ENCODE data around the gene ARHGAP22.

The ARHGAP22 gene

GRCh38 chr10:48519481-48520183, 85.2 kb downstream of the ARHGAP22 start:
- DNase-seq (ENCODE audit: insufficient read length, low spot score) (no peak), FAIRE-seq (no peak)
- no peak for TF ChIP-seq SPI1 (IDR thresholded peaks at IDR 0.05; ENCODE audit: low read depth, low read length)
- no peak for TF ChIP-seq POU2F2 (IDR thresholded peaks at IDR 0.05; ENCODE audit: low read depth, low read length)
- TF ChIP-seq PAX5 (IDR thresholded peaks at IDR 0.05; ENCODE audit: insufficient read depth, low read length, severe bottlenecking): no peak
- no peak for TF ChIP-seq POLR2AphosphoS5 (IDR thresholded peaks at IDR 0.05; ENCODE audit: low read depth, low read length)
- TF ChIP-seq TAF1 (IDR thresholded peaks at IDR 0.05; ENCODE audit: low read depth, low read length): no peak
- TF ChIP-seq POLR2A (IDR thresholded peaks at IDR 0.05; ENCODE audit: low read depth, low read length): no peak

GRCh38 chr10:48518986-48519385, 85.9 kb downstream of the ARHGAP22 start:
- DNase-seq (ENCODE audit: insufficient read length, low spot score) (no peak), FAIRE-seq (no peak)
- no peak for TF ChIP-seq POU2F2 (IDR thresholded peaks at IDR 0.05; ENCODE audit: low read depth, low read length)
- no peak for TF ChIP-seq POLR2A (IDR thresholded peaks at IDR 0.05; ENCODE audit: low read depth, low read length)
- no peak for TF ChIP-seq TAF1 (IDR thresholded peaks at IDR 0.05; ENCODE audit: low read depth, low read length)
- no peak for TF ChIP-seq PAX5 (IDR thresholded peaks at IDR 0.05; ENCODE audit: insufficient read depth, low read length, severe bottlenecking)
- no peak for TF ChIP-seq POLR2AphosphoS5 (IDR thresholded peaks at IDR 0.05; ENCODE audit: low read depth, low read length)
- no peak for TF ChIP-seq SPI1 (IDR thresholded peaks at IDR 0.05; ENCODE audit: low read depth, low read length)

DNA sequence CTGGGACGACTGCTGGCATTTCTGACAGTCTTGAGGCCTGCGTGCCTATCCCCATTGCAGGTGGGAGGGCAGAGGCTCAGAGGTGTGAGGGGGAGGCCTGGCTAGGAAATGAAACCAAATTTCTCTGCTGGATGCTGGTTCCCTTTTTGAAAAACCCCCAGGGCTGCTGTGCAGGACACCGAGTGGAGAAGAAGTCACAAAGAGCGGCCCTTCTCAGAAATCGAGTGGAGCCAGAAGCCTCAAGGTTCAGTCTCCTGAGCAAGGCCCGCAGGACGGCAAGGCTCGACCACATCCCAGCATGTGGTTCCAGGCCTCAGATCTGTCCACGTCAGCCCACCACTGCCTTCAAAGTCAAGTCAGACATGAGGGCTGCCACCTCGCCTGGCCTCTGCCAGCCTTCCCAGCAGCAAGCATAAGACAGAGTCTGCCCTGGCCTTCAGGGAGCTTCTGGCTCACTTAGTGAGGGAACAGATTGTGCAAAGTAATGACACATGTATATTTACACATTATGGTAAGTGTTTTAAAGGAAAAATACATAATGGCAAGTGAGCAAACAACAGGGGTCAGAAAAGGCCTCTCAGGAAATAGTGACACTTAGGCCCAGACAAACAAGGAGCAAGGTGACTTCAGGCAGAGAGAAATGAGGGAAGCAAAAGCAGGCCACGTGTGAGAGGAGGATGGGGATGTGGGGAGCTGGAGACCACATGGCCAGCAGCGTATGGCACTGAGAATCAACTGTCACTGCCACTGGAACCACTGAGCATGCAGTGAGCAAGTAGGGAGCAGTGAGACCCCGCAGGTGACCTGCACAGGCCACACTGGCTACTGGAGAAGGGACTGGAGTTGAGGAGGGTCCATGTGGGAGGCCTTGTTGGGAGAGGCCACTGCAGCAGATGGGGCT, 86.7 kb downstream of the ARHGAP22 start:
- no peak for DNase-seq (ENCODE audit: insufficient read length, low spot score)
- TF ChIP-seq POLR2AphosphoS5 (IDR thresholded peaks at IDR 0.05; ENCODE audit: low read depth, low read length) (no peak), PAX5 (IDR thresholded peaks at IDR 0.05; ENCODE audit: insufficient read depth, low read length, severe bottlenecking) (no peak), SPI1 (IDR thresholded peaks at IDR 0.05; ENCODE audit: low read depth, low read length) (peak; percentile 42; the same call in 1 of the 2 replicates), POU2F2 (IDR thresholded peaks at IDR 0.05; ENCODE audit: low read depth, low read length) (no peak)
- peak; percentile 45 for FAIRE-seq

DNA sequence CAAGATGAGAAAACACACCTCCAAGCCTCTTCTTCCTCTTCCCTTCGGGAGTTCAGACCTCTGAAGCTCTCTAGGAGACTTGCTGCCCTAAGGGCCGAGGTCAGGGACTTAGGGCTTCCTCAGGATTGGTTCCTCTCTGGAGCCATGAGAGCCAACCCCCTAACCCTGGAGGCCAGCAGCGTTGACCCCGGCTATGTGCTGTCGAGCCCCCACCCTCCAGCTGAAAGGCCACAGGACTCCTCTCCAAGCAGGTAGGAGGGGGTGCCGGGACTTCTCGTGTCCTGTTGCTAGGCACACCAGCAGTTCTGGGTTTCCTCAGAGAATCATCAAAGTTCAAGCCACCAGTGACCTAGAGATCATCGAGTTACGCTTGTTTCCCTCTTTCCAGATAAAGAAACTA, 87.4 kb downstream of the ARHGAP22 start:
- TF ChIP-seq POU2F2 (IDR thresholded peaks at IDR 0.05; ENCODE audit: low read depth, low read length) (no peak), POLR2AphosphoS5 (IDR thresholded peaks at IDR 0.05; ENCODE audit: low read depth, low read length) (no peak), SPI1 (IDR thresholded peaks at IDR 0.05; ENCODE audit: low read depth, low read length) (no peak)
- DNase-seq (ENCODE audit: insufficient read length, low spot score): no peak
- no peak for FAIRE-seq

DNA sequence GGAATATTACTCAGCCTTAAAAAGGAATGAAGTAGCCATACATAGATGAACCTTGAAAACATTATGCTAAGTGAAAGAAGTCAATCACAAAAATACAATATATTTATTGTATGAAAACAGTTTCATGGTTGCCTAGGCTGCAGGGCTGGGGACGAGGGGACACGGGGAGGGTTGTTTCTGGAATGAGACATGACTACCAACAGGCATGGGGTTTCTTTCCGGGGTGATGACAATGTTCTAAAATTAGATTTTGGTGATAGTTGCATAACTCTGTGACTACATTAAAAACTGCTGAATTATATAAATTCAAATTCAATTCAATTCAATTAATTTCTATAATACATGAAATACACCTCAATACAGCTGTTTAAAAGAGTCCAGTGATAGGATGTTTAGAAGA, 88.0 kb downstream of the ARHGAP22 start:
- no peak for DNase-seq (ENCODE audit: insufficient read length, low spot score)
- FAIRE-seq: no peak
- TF ChIP-seq POLR2A (IDR thresholded peaks at IDR 0.05; ENCODE audit: low read depth, low read length) (no peak), TAF1 (IDR thresholded peaks at IDR 0.05; ENCODE audit: low read depth, low read length) (no peak), SPI1 (IDR thresholded peaks at IDR 0.05; ENCODE audit: low read depth, low read length) (no peak), POLR2AphosphoS5 (IDR thresholded peaks at IDR 0.05; ENCODE audit: low read depth, low read length) (no peak), POU2F2 (IDR thresholded peaks at IDR 0.05; ENCODE audit: low read depth, low read length) (no peak), PAX5 (IDR thresholded peaks at IDR 0.05; ENCODE audit: insufficient read depth, low read length, severe bottlenecking) (no peak)

DNA sequence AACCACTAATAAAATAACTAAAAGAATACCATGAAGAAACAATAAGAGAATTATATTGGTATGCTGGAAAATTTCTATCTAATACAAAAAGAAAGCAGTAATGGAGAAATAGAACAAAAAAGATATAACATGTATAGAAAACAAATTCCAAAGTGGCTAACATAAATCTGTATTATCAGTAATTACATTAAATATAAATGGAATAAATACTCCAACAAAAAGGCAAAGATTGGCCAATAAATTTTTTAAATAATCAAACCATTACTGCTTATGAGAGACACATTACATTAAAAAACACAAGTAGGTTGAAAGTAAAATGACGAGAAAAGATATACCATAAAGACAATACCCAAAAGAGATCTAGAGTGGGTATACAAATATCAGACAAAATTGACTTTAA, 90.0 kb downstream of the ARHGAP22 start:
- FAIRE-seq: no peak
- TF ChIP-seq PAX5 (IDR thresholded peaks at IDR 0.05; ENCODE audit: insufficient read depth, low read length, severe bottlenecking) (no peak), POLR2AphosphoS5 (IDR thresholded peaks at IDR 0.05; ENCODE audit: low read depth, low read length) (no peak), POU2F2 (IDR thresholded peaks at IDR 0.05; ENCODE audit: low read depth, low read length) (no peak)
- no peak for DNase-seq (ENCODE audit: insufficient read length, low spot score)

- FAIRE-seq: no peak
- no peak for TF ChIP-seq POLR2A (IDR thresholded peaks at IDR 0.05; ENCODE audit: low read depth, low read length)
- TF ChIP-seq POLR2AphosphoS5 (IDR thresholded peaks at IDR 0.05; ENCODE audit: low read depth, low read length): no peak
- TF ChIP-seq SPI1 (IDR thresholded peaks at IDR 0.05; ENCODE audit: low read depth, low read length): no peak
- TF ChIP-seq TAF1 (IDR thresholded peaks at IDR 0.05; ENCODE audit: low read depth, low read length): no peak
- TF ChIP-seq PAX5 (IDR thresholded peaks at IDR 0.05; ENCODE audit: insufficient read depth, low read length, severe bottlenecking): no peak
- TF ChIP-seq POU2F2 (IDR thresholded peaks at IDR 0.05; ENCODE audit: low read depth, low read length): no peak
- no peak for DNase-seq (ENCODE audit: insufficient read length, low spot score)
These were observed 90.6 kb downstream of the ARHGAP22 start for GRCh38 chr10:48514255-48514654.

- no peak for DNase-seq (ENCODE audit: insufficient read length, low spot score)
- no peak for TF ChIP-seq POU2F2 (IDR thresholded peaks at IDR 0.05; ENCODE audit: low read depth, low read length)
- no peak for TF ChIP-seq SPI1 (IDR thresholded peaks at IDR 0.05; ENCODE audit: low read depth, low read length)
- TF ChIP-seq TAF1 (IDR thresholded peaks at IDR 0.05; ENCODE audit: low read depth, low read length): no peak
- no peak for TF ChIP-seq POLR2A (IDR thresholded peaks at IDR 0.05; ENCODE audit: low read depth, low read length)
- no peak for TF ChIP-seq POLR2AphosphoS5 (IDR thresholded peaks at IDR 0.05; ENCODE audit: low read depth, low read length)
- no peak for TF ChIP-seq PAX5 (IDR thresholded peaks at IDR 0.05; ENCODE audit: insufficient read depth, low read length, severe bottlenecking)
- no peak for FAIRE-seq
These were observed 92.0 kb downstream of the ARHGAP22 start for GRCh38 chr10:48512861-48513260.

DNA sequence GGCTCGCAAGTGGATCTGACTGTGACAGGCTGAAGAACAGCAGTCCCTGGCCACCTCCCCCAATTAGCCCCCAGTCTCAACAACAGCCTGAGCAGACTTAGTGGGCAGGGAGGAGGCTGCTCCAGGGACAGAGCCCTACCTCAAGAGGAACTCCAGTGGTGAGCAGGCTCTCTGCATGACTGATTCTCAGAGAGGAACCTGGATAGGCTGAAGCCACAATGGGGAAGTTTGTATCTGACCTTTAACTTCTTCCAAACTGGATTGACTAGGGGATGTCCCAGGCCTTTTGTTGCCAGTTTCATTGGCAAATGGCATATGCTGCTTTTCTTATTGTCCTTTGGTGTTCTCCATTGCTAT, 93.0 kb downstream of the ARHGAP22 start:
- DNase-seq (ENCODE audit: insufficient read length, low spot score): no peak
- no peak for FAIRE-seq
- TF ChIP-seq SPI1 (IDR thresholded peaks at IDR 0.05; ENCODE audit: low read depth, low read length): peak; percentile 68
- TF ChIP-seq TAF1 (IDR thresholded peaks at IDR 0.05; ENCODE audit: low read depth, low read length): no peak
